Astrocyte (in vitro differentiated cells and primary cell): Measurements from ENCODE around the gene SIGLEC9. TPM values are rescaled to one million over a fixed set of nuclear protein-coding genes. Genes with fewer than 3 reads are reported as not detected.
A peak's percentile ranks its signal among the peaks of the same experiment; 100 is the strongest.

Experiments
- DNase-seq: peaks from one replicate; pipeline ENCODE4 v3.0.0-alpha.2; 2010; ENCODE audit warnings: low read depth
- FAIRE-seq: peaks from 2 replicates; lab custom pipeline; 2011; peaks lifted over from hg19 to GRCh38; lab: Jason Lieb, UNC
- H2AFZ ChIP-seq: 2 replicates; pipeline ENCODE4 v1.6.0; 2012; ENCODE audit warnings: low read depth, low read length, inconsistent platforms
- H3K27ac ChIP-seq: 2 replicates; pipeline ENCODE4 v1.5.1; 2011; ENCODE audit warnings: low read depth, low read length, inconsistent platforms
- H3K27me3 ChIP-seq: 2 replicates; pipeline ENCODE4 v1.6.0; 2011; ENCODE audit warnings: low read length, inconsistent platforms; ENCODE audit not compliant: insufficient read depth
- H3K36me3 ChIP-seq: 2 replicates; pipeline ENCODE4 v1.5.1; 2011; ENCODE audit warnings: low read length, inconsistent platforms; ENCODE audit not compliant: insufficient read depth
- H3K4me1 ChIP-seq: 2 replicates; pipeline ENCODE4 v1.5.1; 2011; ENCODE audit warnings: low read length, inconsistent platforms; ENCODE audit not compliant: insufficient read depth
- H3K4me2 ChIP-seq: 2 replicates; pipeline ENCODE4 v1.6.0; 2012; ENCODE audit warnings: low read length, inconsistent platforms
- H3K4me3 ChIP-seq: 2 replicates; pipeline ENCODE4 v1.5.1; 2011; ENCODE audit warnings: low read depth, mild to moderate bottlenecking, low read length, inconsistent platforms; ENCODE audit not compliant: insufficient read depth
- H3K79me2 ChIP-seq: 2 replicates; pipeline ENCODE4 v1.6.0; 2012; ENCODE audit warnings: mild to moderate bottlenecking, low read length, inconsistent platforms; ENCODE audit not compliant: insufficient read depth
- H3K9ac ChIP-seq: 2 replicates; pipeline ENCODE4 v1.6.0; 2012; ENCODE audit warnings: mild to moderate bottlenecking, low read length, inconsistent platforms
- H3K9me3 ChIP-seq: 2 replicates; pipeline ENCODE4 v1.5.1; 2012; ENCODE audit warnings: low read depth, mild to moderate bottlenecking, low read length, inconsistent platforms; ENCODE audit not compliant: insufficient read depth
- H4K20me1 ChIP-seq: 2 replicates; pipeline ENCODE4 v1.6.0; 2012; ENCODE audit warnings: low read length, inconsistent platforms; ENCODE audit not compliant: insufficient read depth
- H3K27ac Mint-ChIP-seq: one replicate; pipeline ENCODE4 v1.8.0; 2021; ENCODE audit warnings: mild to moderate bottlenecking, mixed read lengths; ENCODE audit not compliant: unreplicated experiment
- H3K27me3 Mint-ChIP-seq: one replicate; pipeline ENCODE4 v1.8.0; 2021; ENCODE audit warnings: low read depth, mixed read lengths; ENCODE audit not compliant: unreplicated experiment
- H3K36me3 Mint-ChIP-seq: one replicate; pipeline ENCODE4 v1.8.0; 2021; ENCODE audit warnings: low read depth, mixed read lengths; ENCODE audit not compliant: unreplicated experiment
- H3K4me1 Mint-ChIP-seq: one replicate; pipeline ENCODE4 v1.8.0; 2021; ENCODE audit warnings: low read depth, mixed read lengths; ENCODE audit not compliant: unreplicated experiment
- H3K4me3 Mint-ChIP-seq: one replicate; pipeline ENCODE4 v1.8.0; 2021; ENCODE audit warnings: mild to moderate bottlenecking, moderate library complexity, mixed read lengths; ENCODE audit not compliant: unreplicated experiment
- H3K9me3 Mint-ChIP-seq: one replicate; pipeline ENCODE4 v1.8.0; 2021; ENCODE audit warnings: mild to moderate bottlenecking, mixed read lengths; ENCODE audit not compliant: unreplicated experiment
- CTCF ChIP-seq: IDR thresholded peaks from 2 replicates; pipeline ENCODE4 v1.5.1; 2011; ENCODE audit warnings: low read depth, mild to moderate bottlenecking, inconsistent platforms, low read length, moderate library complexity; ENCODE audit not compliant: insufficient read depth
- EZH2 ChIP-seq: IDR thresholded peaks from 2 replicates; pipeline ENCODE4 v1.6.1; 2012; ENCODE audit warnings: mild to moderate bottlenecking, low read length, inconsistent platforms; ENCODE audit not compliant: insufficient read depth
- total RNA-seq: library from RNA; stranded (reverse); gene quantifications from 2 replicates; pipeline ENCODE4 v1.2.1, GENCODE V29; 2021

The SIGLEC9 gene
- total RNA-seq, 1 donor from 2014 or later = not detected

GRCh38 chr19:51156710-51157109, 32.0 kb downstream of the SIGLEC9 start:
- H3K9me3 Mint-ChIP-seq = no peaks in the 10 kb centered on the region
- H3K4me3 Mint-ChIP-seq = no peak overlapping the region
- H3K4me1 Mint-ChIP-seq = no peaks in the 10 kb centered on the region
- Histone ChIP-seq H3K79me2 (no peaks in the 10 kb centered on the region), H3K4me3 (no peak overlapping the region), H3K4me1 (no peaks in the 10 kb centered on the region), H3K27ac (no peak overlapping the region), H3K4me2 (no peak overlapping the region), H2AFZ (no peak overlapping the region), H4K20me1 (no peaks in the 10 kb centered on the region), H3K27me3 (no peaks in the 10 kb centered on the region), H3K9me3 (peaks cover 2% of the 10 kb centered on the region), H3K36me3 (no peaks in the 10 kb centered on the region), H3K9ac (no peak overlapping the region)
- FAIRE-seq = no peak
- no peaks in the 10 kb centered on the region for H3K36me3 Mint-ChIP-seq
- no peak for DNase-seq
- no peak overlapping the region for H3K27ac Mint-ChIP-seq
- peaks cover 26% of the 10 kb centered on the region for H3K27me3 Mint-ChIP-seq
- TF ChIP-seq EZH2 (no peak), CTCF (no peak)

- H3K4me3 ChIP-seq = no peak overlapping the region
- no peak overlapping the region for H3K4me2 ChIP-seq
- FAIRE-seq (no peak), DNase-seq (no peak)
- no peaks in the 10 kb centered on the region for H3K36me3 ChIP-seq
- no peaks in the 10 kb centered on the region for H3K27me3 ChIP-seq
- Mint-ChIP-seq H3K27ac (no peak overlapping the region), H3K36me3 (no peaks in the 10 kb centered on the region), H3K9me3 (no peaks in the 10 kb centered on the region), H3K27me3 (peaks cover 22% of the 10 kb centered on the region), H3K4me3 (no peak overlapping the region), H3K4me1 (no peaks in the 10 kb centered on the region)
- H3K9me3 ChIP-seq = peaks cover 2% of the 10 kb centered on the region
- H3K79me2 ChIP-seq = no peaks in the 10 kb centered on the region
- no peaks in the 10 kb centered on the region for H3K4me1 ChIP-seq
- no peak for TF ChIP-seq CTCF
- no peak for TF ChIP-seq EZH2
- no peak overlapping the region for H2AFZ ChIP-seq
- H3K27ac ChIP-seq = no peak overlapping the region
- H3K9ac ChIP-seq = no peak overlapping the region
- no peaks in the 10 kb centered on the region for H4K20me1 ChIP-seq
Measured at GRCh38 chr19:51157265-51157664, 32.6 kb downstream of the SIGLEC9 start.

GRCh38 chr19:51158474-51159129, 33.9 kb downstream of the SIGLEC9 start:
- Mint-ChIP-seq H3K27me3 (peaks cover 12% of the 10 kb centered on the region), H3K36me3 (no peaks in the 10 kb centered on the region), H3K4me1 (no peaks in the 10 kb centered on the region), H3K27ac (no peak overlapping the region), H3K4me3 (no peak overlapping the region), H3K9me3 (no peaks in the 10 kb centered on the region)
- Histone ChIP-seq H3K9me3 (no peaks in the 10 kb centered on the region), H3K36me3 (no peaks in the 10 kb centered on the region), H2AFZ (no peak overlapping the region), H3K4me2 (no peak overlapping the region), H3K4me3 (no peak overlapping the region), H4K20me1 (no peaks in the 10 kb centered on the region), H3K9ac (no peak overlapping the region), H3K79me2 (no peaks in the 10 kb centered on the region), H3K27me3 (no peaks in the 10 kb centered on the region), H3K27ac (no peak overlapping the region), H3K4me1 (no peaks in the 10 kb centered on the region)
- DNase-seq = no peak
- TF ChIP-seq EZH2 (no peak), CTCF (peak; percentile 18)
- FAIRE-seq = no peak
